Lower lobe of right lung (tissue), 2 donors: Measurements from ENCODE around the gene MYRIP. TPM values are rescaled to one million over a fixed set of nuclear protein-coding genes. Genes with fewer than 3 reads are reported as not detected.

Experiments used
- ATAC-seq, 2 donors: fragments of 200-7000 bp; cut with Tn5 transposase; one replicate each; pipeline ENCODE4 v1.9.1; 2020 to 2022; ENCODE audit warnings: mild to moderate bottlenecking in 2 of 2, moderate library complexity in 2 of 2
- DNase-seq: peaks from one replicate; pipeline ENCODE4 v3.0.0-alpha.2; 2020
- H3K27ac ChIP-seq: fragments of 200-600 bp; one replicate; pipeline ENCODE4 v1.8.0; 2022
- H3K27me3 ChIP-seq: fragments of 200-600 bp; one replicate; pipeline ENCODE4 v1.8.0; 2022; ENCODE audit warnings: low read depth
- H3K36me3 ChIP-seq: fragments of 200-600 bp; one replicate; pipeline ENCODE4 v1.8.0; 2022; ENCODE audit warnings: mild to moderate bottlenecking
- H3K4me1 ChIP-seq: fragments of 200-600 bp; one replicate; pipeline ENCODE4 v1.8.0; 2022
- H3K4me3 ChIP-seq: fragments of 200-600 bp; one replicate; pipeline ENCODE4 v1.8.0; 2022; ENCODE audit warnings: mild to moderate bottlenecking
- H3K9me3 ChIP-seq: fragments of 200-600 bp; one replicate; pipeline ENCODE4 v1.8.0; 2022
- intact Hi-C: fragments of 100-400 bp; cut with DNase I; formaldehyde crosslinking; loops from one replicate; pipeline ENCODE4 v1.11.0; 2022
- total RNA-seq: library from RNA; stranded (reverse); fragmentation: NEBNext Ultra II Directional; extraction: Animal tissue kit (Norgen Biotek cat#: 25700); gene quantifications from one replicate; pipeline ENCODE4 v1.2.1, GENCODE V29; 2021
- TF ChIP-seq, protein P1 (sequence below): fragments of 200-600 bp; IDR thresholded peaks from one replicate; pipeline ENCODE4 v1.8.0; 2022; ENCODE audit warnings: antibody characterized with exemption, mild to moderate bottlenecking
- donor health status: DM: no; HTN: yes; CAD: no; lungs with severe emphysema.

MYRIP gene
- total RNA-seq, 1 donor from 2014 or later = 1.8 TPM

DNA sequence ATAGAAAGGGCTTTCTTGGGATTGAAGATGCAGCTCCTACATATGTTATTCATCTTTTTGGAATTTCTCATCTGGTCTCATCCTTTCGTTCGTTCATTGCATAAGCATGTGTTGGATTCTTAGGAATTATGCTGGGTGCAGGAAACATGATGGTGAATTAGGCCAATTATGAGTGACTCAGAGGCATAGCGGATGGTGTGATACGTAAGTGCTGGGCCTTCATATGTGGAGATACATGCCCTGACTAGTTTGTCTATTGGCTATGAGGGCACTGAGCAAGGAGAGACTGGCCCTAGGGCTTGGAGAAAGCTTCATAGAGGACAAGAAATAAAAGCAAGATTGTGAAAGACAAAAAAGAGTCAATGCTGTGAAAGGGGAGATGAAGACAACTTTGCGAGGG lies 235.1 kb downstream of the MYRIP start:
- Histone ChIP-seq H3K27me3 (no peaks in the 10 kb centered on the region), H3K27ac (no peak overlapping the region), H3K4me3 (no peak overlapping the region), H3K36me3 (no peaks in the 10 kb centered on the region), H3K4me1 (no peaks in the 10 kb centered on the region), H3K9me3 (no peaks in the 10 kb centered on the region)
- TF ChIP-seq, protein P1, sequence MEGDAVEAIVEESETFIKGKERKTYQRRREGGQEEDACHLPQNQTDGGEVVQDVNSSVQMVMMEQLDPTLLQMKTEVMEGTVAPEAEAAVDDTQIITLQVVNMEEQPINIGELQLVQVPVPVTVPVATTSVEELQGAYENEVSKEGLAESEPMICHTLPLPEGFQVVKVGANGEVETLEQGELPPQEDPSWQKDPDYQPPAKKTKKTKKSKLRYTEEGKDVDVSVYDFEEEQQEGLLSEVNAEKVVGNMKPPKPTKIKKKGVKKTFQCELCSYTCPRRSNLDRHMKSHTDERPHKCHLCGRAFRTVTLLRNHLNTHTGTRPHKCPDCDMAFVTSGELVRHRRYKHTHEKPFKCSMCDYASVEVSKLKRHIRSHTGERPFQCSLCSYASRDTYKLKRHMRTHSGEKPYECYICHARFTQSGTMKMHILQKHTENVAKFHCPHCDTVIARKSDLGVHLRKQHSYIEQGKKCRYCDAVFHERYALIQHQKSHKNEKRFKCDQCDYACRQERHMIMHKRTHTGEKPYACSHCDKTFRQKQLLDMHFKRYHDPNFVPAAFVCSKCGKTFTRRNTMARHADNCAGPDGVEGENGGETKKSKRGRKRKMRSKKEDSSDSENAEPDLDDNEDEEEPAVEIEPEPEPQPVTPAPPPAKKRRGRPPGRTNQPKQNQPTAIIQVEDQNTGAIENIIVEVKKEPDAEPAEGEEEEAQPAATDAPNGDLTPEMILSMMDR = no peak
- intact Hi-C loops = no loop called here
- DNase-seq (no peak), ATAC-seq (no peak)

- DNase-seq (no peak), ATAC-seq (no peak)
- Histone ChIP-seq H3K9me3 (no peaks in the 10 kb centered on the region), H3K27ac (no peak overlapping the region), H3K36me3 (no peaks in the 10 kb centered on the region), H3K4me1 (no peaks in the 10 kb centered on the region), H3K27me3 (no peaks in the 10 kb centered on the region), H3K4me3 (no peak overlapping the region)
- intact Hi-C loops = no loop called here
- TF ChIP-seq, protein P1 = no peak
Measured at GRCh38 chr3:40045051-40045450, 235.6 kb downstream of the MYRIP start.

DNA sequence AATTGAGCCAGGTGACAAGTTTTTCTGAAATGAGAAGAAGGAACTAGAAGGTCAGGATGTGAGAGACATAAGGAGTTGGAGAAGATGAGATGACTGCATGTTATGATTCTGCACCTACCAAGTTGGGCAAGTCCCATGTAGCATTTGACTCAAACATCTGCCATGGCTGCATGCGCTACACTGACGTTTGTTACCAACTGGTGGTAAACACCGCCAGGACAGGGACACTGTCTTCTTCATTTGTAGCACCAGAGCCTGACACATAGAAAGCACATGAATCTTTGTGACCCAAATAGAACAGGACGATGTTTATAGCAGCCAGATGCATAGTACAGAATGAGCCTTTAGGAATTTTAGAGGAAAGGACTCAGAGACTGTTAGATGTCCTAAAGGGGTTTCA lies 236.7 kb downstream of the MYRIP start:
- DNase-seq = no peak
- TF ChIP-seq, protein P1 = no peak
- Histone ChIP-seq H3K27ac (no peak overlapping the region), H3K27me3 (no peaks in the 10 kb centered on the region), H3K4me3 (no peak overlapping the region), H3K9me3 (no peaks in the 10 kb centered on the region), H3K4me1 (no peaks in the 10 kb centered on the region), H3K36me3 (no peaks in the 10 kb centered on the region)
- ATAC-seq = no peak
- intact Hi-C loops = no loop called here

GRCh38 chr3:40047406-40047805 lies 238.0 kb downstream of the MYRIP start:
- Histone ChIP-seq H3K27ac (no peak overlapping the region), H3K27me3 (no peaks in the 10 kb centered on the region), H3K9me3 (no peaks in the 10 kb centered on the region), H3K4me3 (no peak overlapping the region), H3K36me3 (no peaks in the 10 kb centered on the region), H3K4me1 (no peaks in the 10 kb centered on the region)
- TF ChIP-seq, protein P1 = no peak
- DNase-seq (no peak), ATAC-seq (no peak)
- intact Hi-C loops = no loop called here

GRCh38 chr3:40053663-40054062 lies 244.3 kb downstream of the MYRIP start:
- TF ChIP-seq, protein P1 = no peak
- intact Hi-C loops = no loop called here
- ATAC-seq = peak; percentile 23 to 56
- Histone ChIP-seq H3K27me3 (no peaks in the 10 kb centered on the region), H3K27ac (no peak overlapping the region), H3K36me3 (no peaks in the 10 kb centered on the region), H3K4me3 (no peak overlapping the region), H3K4me1 (no peaks in the 10 kb centered on the region), H3K9me3 (no peaks in the 10 kb centered on the region)
- DNase-seq = no peak
